GM12878 (cell line): ENCODE measurements around the gene ZDHHC14. TPM values are rescaled to one million over a fixed set of nuclear protein-coding genes. Genes with fewer than 3 reads are reported as not detected.

Experiments used
- ATAC-seq: fragments of 200-7000 bp; cut with Tn5 transposase; 3 replicates; pipeline ENCODE4 v1.9.1; 2020; ENCODE audit warnings: mild to moderate bottlenecking, moderate library complexity
- BruUV-seq: library from RNA; stranded (reverse); fragments of 400-500 nt; replicated peaks from 2 replicates; lab custom pipeline; 2021; lab: Mats Ljungman, UMichigan
- CTCF ChIA-PET: fragments of 300-600 bp; sonication (Branson Sonifier 250); formaldehyde crosslinking; extraction: SDS; loops from one replicate; lab custom pipeline; 2021; ENCODE audit warnings: inconsistent platforms; lab: Yijun Ruan, JAX
- POLR2A ChIA-PET: fragments of 350-600 bp; formaldehyde crosslinking; extraction: SDS; loops from one replicate; lab custom pipeline; 2021; ENCODE audit warnings: inconsistent platforms; lab: Charles Lee
- RAD21 ChIA-PET: fragments of 300-600 bp; sonication (Branson Sonifier 250); formaldehyde crosslinking; loops from one replicate; lab custom pipeline; 2023; ENCODE audit warnings: antibody characterized with exemption; ENCODE audit not compliant: unreplicated experiment; lab: Charles Lee
- SMC1A ChIA-PET: fragments of 300-600 bp; sonication (Branson Sonifier 250); formaldehyde crosslinking; loops from one replicate; lab custom pipeline; 2023; ENCODE audit not compliant: unreplicated experiment, uncharacterized antibody; lab: Charles Lee
- DNase-seq: peaks from one replicate; pipeline ENCODE4 v3.0.0-alpha.2; 2011; ENCODE audit warnings: low read depth, low spot score
- FAIRE-seq: peaks from 3 replicates; lab custom pipeline; 2011; peaks lifted over from hg19 to GRCh38; lab: Jason Lieb, UNC
- H2AFZ ChIP-seq: 2 replicates; pipeline ENCODE4 v1.6.0; 2011; ENCODE audit warnings: low read depth, low read length, control low read depth; ENCODE audit not compliant: control insufficient read depth
- H3K27ac ChIP-seq: 2 replicates; pipeline ENCODE4 v1.5.1; 2011; ENCODE audit warnings: control low read depth; ENCODE audit not compliant: control insufficient read depth, insufficient read depth
- H3K27me3 ChIP-seq, 2 experiments: replicated peaks in 1 of 2; 2 replicates each; pipeline versions ENCODE4 v1.6.0 to v1.6.1; 2011; ENCODE audit warnings: low read length in 1 of 2; ENCODE audit not compliant: control insufficient read depth in 2 of 2, insufficient read depth in 2 of 2
- H3K36me3 ChIP-seq, 2 experiments: 2 replicates each; pipeline ENCODE4 v1.5.1; 2011; ENCODE audit warnings: low read length in 1 of 2; ENCODE audit not compliant: control insufficient read depth in 2 of 2, insufficient read depth in 2 of 2
- H3K4me1 ChIP-seq: 2 replicates; pipeline ENCODE4 v1.6.1; 2011; ENCODE audit warnings: mild to moderate bottlenecking, low read length, moderate library complexity, mixed read lengths; ENCODE audit not compliant: control insufficient read depth, insufficient read depth
- H3K4me2 ChIP-seq: 2 replicates; pipeline ENCODE4 v1.6.0; 2011; ENCODE audit warnings: control low read depth; ENCODE audit not compliant: control insufficient read depth, insufficient read depth
- H3K4me3 ChIP-seq: fragments of 200-600 bp; sonication (generic); 2 replicates; pipeline ENCODE4 v1.5.1; 2016
- H3K79me2 ChIP-seq: 2 replicates; pipeline ENCODE4 v1.6.0; 2011; ENCODE audit warnings: low read length; ENCODE audit not compliant: control insufficient read depth, insufficient read depth
- H3K9ac ChIP-seq: 2 replicates; pipeline ENCODE4 v1.8.0; 2011; ENCODE audit warnings: low read length, control low read depth, mixed read lengths; ENCODE audit not compliant: control insufficient read depth, insufficient read depth
- H3K9me3 ChIP-seq: replicated peaks from 3 replicates; pipeline ENCODE4 v1.5.1; 2011; ENCODE audit warnings: mild to moderate bottlenecking, low read length; ENCODE audit not compliant: control insufficient read depth, insufficient read depth
- H4K20me1 ChIP-seq: 2 replicates; pipeline ENCODE4 v1.6.0; 2011; ENCODE audit not compliant: control insufficient read depth, insufficient read depth
- ASH2L ChIP-seq: fragments of 300-600, 200-600 bp; sonication (generic); IDR thresholded peaks from 2 replicates; pipeline ENCODE4 v1.6.1; 2017; ENCODE audit warnings: low read depth, mild to moderate bottlenecking, borderline replicate concordance
- MEF2A ChIP-seq: IDR thresholded peaks from 2 replicates; pipeline ENCODE4 v1.6.1; 2011; ENCODE audit warnings: low read depth, mild to moderate bottlenecking, low read length, moderate library complexity; ENCODE audit not compliant: insufficient read depth
- MEF2B ChIP-seq: fragments of 450-650 bp; IDR thresholded peaks from 2 replicates; pipeline ENCODE4 v1.6.1; 2018; ENCODE audit warnings: mild to moderate bottlenecking, moderate library complexity; ENCODE audit not compliant: partially characterized antibody, poor library complexity, severe bottlenecking
- MLLT1 ChIP-seq: fragments of 450-650 bp; IDR thresholded peaks from 2 replicates; pipeline ENCODE4 v1.6.1; 2016; ENCODE audit warnings: mild to moderate bottlenecking
- POU2F2 ChIP-seq: IDR thresholded peaks from 3 replicates; pipeline ENCODE4 v1.6.1; 2011; ENCODE audit warnings: low read depth, mild to moderate bottlenecking, low read length, borderline replicate concordance
- RAD51 ChIP-seq: fragments of 450-650 bp; IDR thresholded peaks from 2 replicates; pipeline ENCODE4 v1.6.1; 2016; ENCODE audit warnings: moderate library complexity, mild to moderate bottlenecking, inconsistent platforms
- RELB ChIP-seq: fragments of 450-650 bp; IDR thresholded peaks from 2 replicates; pipeline ENCODE4 v1.6.1; 2017; ENCODE audit warnings: low read depth, mild to moderate bottlenecking, moderate library complexity
- STAT3 ChIP-seq: IDR thresholded peaks from 2 replicates; pipeline ENCODE4 v1.6.1; 2011; ENCODE audit warnings: low read depth, low read length, improper control_type of control experiment
- TAF1 ChIP-seq: IDR thresholded peaks from 2 replicates; pipeline ENCODE4 v1.6.1; 2011; ENCODE audit warnings: mild to moderate bottlenecking, low read depth, low read length, borderline replicate concordance
- ZNF687 ChIP-seq: fragments of 450-650 bp; IDR thresholded peaks from 2 replicates; pipeline ENCODE4 v1.6.1; 2017; ENCODE audit warnings: mild to moderate bottlenecking, moderate library complexity
- WGBS: methylation state at CpG from one replicate; pipeline ENCODE4 v1.1.6; 2016; ENCODE audit warnings: low lambda C conversion rate; ENCODE audit not compliant: insufficient replicate concordance, insufficient coverage; ENCODE audit errors: missing lambda C conversion rate; 5-methylcytosine and 5-hydroxymethylcytosine counted together
- in situ Hi-C: fragments of 300-500 bp; cut with MboI; formaldehyde crosslinking; loops from 9 replicates; pipeline ENCODE4 v1.14.3; 2018; ENCODE audit warnings: mixed read lengths
- intact Hi-C: fragments of 100-400 bp; cut with micrococcal nuclease; formaldehyde crosslinking; loops from one replicate; pipeline ENCODE4 v1.14.2; 2022; ENCODE audit not compliant: unreplicated experiment
- polyA plus RNA-seq, 11 experiments: library from polyadenylated mRNA; depleted of rRNA in 4 of 11; unstranded in 6 of 11; stranded (reverse) in 5 of 11; fragments of >200 nt; fragmentation: Nextera tagmentation in 4 of 11; fragmentation: Illumina TruSeq in 1 of 11; extraction: Ambion mirVana in 4 of 11; extraction: Trizol in 1 of 11; gene quantifications; 1 replicate in 1 of 11; 2 replicates in 10 of 11; pipeline versions ENCODE4 v1.2.1 to v1.2.3, GENCODE V29; 2011 to 2016; ENCODE audit warnings: inconsistent platforms in 2 of 11, missing spikeins in 2 of 11, low read depth in 1 of 11
- total RNA-seq, 4 experiments: library from RNA; depleted of rRNA in 3 of 4; stranded (reverse); fragments of >200 nt in 3 of 4; fragmentation: Illumina TruSeq in 1 of 4; extraction: Trizol in 1 of 4; gene quantifications; 2 replicates each; pipeline versions ENCODE4 v1.2.1 to v1.2.3, GENCODE V29; 2013 to 2021

The ZDHHC14 gene
- total and polyA plus RNA-seq, 10 of the 15 experiments (the other 5 are each of a cell fraction or from before 2014, with no cell fraction given): 0.15 to 16.0 (median 0.76) TPM; not detected in 1

DNA sequence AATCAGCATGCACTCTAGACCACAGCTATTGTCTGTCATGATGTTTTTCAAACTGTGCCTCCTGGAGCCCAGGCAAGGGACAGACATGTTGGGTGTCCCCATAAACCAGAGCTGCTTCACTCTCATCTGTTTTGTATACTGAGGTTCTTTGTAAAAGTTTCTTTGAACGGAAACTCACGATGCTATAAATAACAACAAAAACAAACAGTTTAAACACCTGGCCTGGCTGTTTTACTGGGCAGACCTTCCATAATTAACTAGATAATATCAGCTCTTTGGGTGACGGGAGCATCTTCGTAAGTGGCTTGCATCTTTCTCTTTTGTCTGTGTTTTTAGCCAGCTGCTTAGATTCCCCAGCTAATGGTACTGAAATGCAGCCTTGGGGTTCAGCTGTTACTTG lies 190.3 kb downstream of the ZDHHC14 start (continued):
- TF ChIP-seq RELB: peak; percentile 36; the same call in 1 of the 2 replicates

GRCh38 chr6:157571950-157572349 lies 191.0 kb downstream of the ZDHHC14 start:
- ChIA-PET CTCF (interaction anchor here (0.8 to 4.0 kb wide), 8 partner anchors 10 to 254 kb away, joined by 3 to 42 read pairs (median 13); no protein-coding TSS in a partner anchor), POLR2A (interaction anchor here (0.6 to 3.3 kb wide), 3 partner anchors 10 to 110 kb away, joined by 3 to 30 read pairs (median 11); no protein-coding TSS in a partner anchor), SMC1A (interaction anchor here (0.7 to 17.5 kb wide), 20 partner anchors 10 to 252 kb away, joined by 3 to 431 read pairs (median 4); no protein-coding TSS in a partner anchor), RAD21 (interaction anchor here (0.7 to 5.2 kb wide), 15 partner anchors 12 to 301 kb away, joined by 3 to 121 read pairs (median 5); partner anchors contain the start of gene TMEM242)
- 0% methylated on average over 5 of the region's 5 CpGs for WGBS
- no peak overlapping the region for H3K4me3 ChIP-seq
- FAIRE-seq: no peak
- in situ Hi-C loops (no loop called here), intact Hi-C loops (no loop called here)
- BruUV-seq: no TSS peak
- H3K9ac ChIP-seq: no peak overlapping the region
- H3K9me3 ChIP-seq: peaks cover 5% of the 10 kb centered on the region
- H3K36me3 ChIP-seq: no peaks in the 10 kb centered on the region
- H3K79me2 ChIP-seq: no peaks in the 10 kb centered on the region
- ATAC-seq: no peak; the same call in 2 of the 3 replicates
- TF ChIP-seq MEF2B: no peak
- TF ChIP-seq POU2F2: no peak
- no peak for TF ChIP-seq RAD51
- TF ChIP-seq MLLT1: peak; percentile 73
- TF ChIP-seq MEF2A: no peak
- TF ChIP-seq STAT3: no peak
- TF ChIP-seq ASH2L: no peak
- peak; percentile 34; the same call in 1 of the 2 replicates for TF ChIP-seq ZNF687
- no peak for TF ChIP-seq TAF1
- no peaks in the 10 kb centered on the region for H3K27me3 ChIP-seq
- peaks cover 22% of the 10 kb centered on the region for H3K4me1 ChIP-seq
- H3K4me2 ChIP-seq: peak overlapping the region; percentile 36
- no peak for DNase-seq
- H2AFZ ChIP-seq: no peak overlapping the region
- H3K27ac ChIP-seq: peak overlapping the region; percentile 60
- H4K20me1 ChIP-seq: no peaks in the 10 kb centered on the region
